HUES6 (cell line): ENCODE results near the gene JAGN1.
"Not testable (repeated sequence)": the region's sequence is repeated elsewhere in the genome, so short reads cannot be mapped to it uniquely, and the experiment has no call there.

ENCODE experiments used
- H3K27ac ChIP-seq: 2 replicates; pipeline ENCODE4 v1.7.0; 2013; ENCODE audit warnings: low read depth, mild to moderate bottlenecking, low read length, inconsistent platforms
- H3K27me3 ChIP-seq: 2 replicates; pipeline ENCODE4 v1.6.1; 2013; ENCODE audit warnings: low read length; ENCODE audit not compliant: control insufficient read depth, insufficient read depth
- H3K36me3 ChIP-seq: 2 replicates; pipeline ENCODE4 v1.6.1; 2013; ENCODE audit warnings: low read length; ENCODE audit not compliant: control insufficient read depth, insufficient read depth
- H3K4me1 ChIP-seq: 2 replicates; pipeline ENCODE4 v1.6.1; 2013; ENCODE audit warnings: low read length; ENCODE audit not compliant: control insufficient read depth, insufficient read depth
- H3K4me3 ChIP-seq: 2 replicates; pipeline ENCODE4 v1.5.1; 2013; ENCODE audit warnings: low read depth, low read length
- H3K9ac ChIP-seq: one replicate; pipeline ENCODE4 v1.6.1; 2013; ENCODE audit warnings: mild to moderate bottlenecking, low read length
- H3K9me3 ChIP-seq: 2 replicates; pipeline ENCODE4 v1.6.1; 2013; ENCODE audit warnings: low read depth, low read length; ENCODE audit not compliant: control insufficient read depth, insufficient read depth

JAGN1 gene

DNA sequence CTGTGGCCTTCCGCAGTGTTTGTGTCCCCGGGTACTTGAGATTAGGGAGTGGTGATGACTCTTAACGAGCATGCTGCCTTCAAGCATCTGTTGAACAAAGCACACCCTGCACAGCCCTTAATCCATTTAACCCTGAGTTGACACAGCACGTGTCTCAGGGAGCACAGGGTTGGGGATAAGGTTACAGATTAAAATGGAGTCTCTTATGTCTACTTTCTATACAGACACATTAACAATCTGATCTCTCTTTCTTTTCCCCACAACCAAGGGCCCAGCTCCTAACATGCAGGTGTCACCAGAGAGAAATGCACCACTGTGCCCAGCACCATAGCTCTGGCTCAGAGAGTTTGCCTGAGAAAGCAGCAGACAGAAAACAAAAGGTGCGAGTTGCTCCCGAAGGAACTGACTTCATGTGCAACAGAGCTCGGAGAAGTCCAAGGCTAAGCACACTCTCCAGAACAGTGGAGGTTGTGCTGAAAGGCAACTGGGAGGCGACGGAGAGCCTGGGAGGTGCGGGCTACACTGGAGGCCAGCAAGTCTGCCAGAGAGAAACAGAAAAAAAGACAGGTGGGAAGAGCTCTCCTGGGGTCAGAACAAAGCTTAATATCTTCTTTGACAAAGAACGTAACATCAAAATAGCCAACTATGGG lies 36.0 kb upstream of the JAGN1 start:
- not testable (repeated sequence) for H3K27me3 ChIP-seq, H3K4me3 ChIP-seq, H3K27ac ChIP-seq, H3K36me3 ChIP-seq, H3K9ac ChIP-seq, H3K9me3 ChIP-seq
- H3K4me1 ChIP-seq, result peaks cover 14% of the 10 kb centered on the region; the same call in 1 of the 2 replicates

DNA sequence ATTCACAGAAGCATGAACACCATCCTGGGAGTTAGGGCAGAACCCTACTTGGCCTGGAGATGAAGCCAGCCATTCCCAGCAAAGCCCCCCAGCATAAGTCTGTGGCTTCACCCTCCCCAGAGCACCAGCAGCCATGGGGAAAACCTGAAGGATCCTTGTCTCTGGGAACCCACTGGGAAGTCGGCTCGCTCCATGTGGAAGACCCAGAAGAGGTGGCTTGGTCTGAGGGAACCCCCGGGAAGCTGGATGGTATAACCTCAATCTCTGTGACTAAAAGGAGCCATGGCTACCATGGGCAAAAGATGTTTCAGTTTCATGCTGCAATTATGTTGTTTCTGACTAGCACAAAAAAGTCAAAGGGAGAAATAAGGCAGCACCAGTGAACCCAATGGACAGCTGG lies 34.8 kb upstream of the JAGN1 start:
- peaks cover 17% of the 10 kb centered on the region; the same call in 1 of the 2 replicates for H3K4me1 ChIP-seq
- no peak overlapping the region for H3K4me3 ChIP-seq
- no peak overlapping the region for H3K27ac ChIP-seq
- no peaks in the 10 kb centered on the region for H3K36me3 ChIP-seq
- H3K9me3 ChIP-seq, result no peaks in the 10 kb centered on the region
- H3K9ac ChIP-seq, result no peak overlapping the region
- no peaks in the 10 kb centered on the region for H3K27me3 ChIP-seq

- Histone ChIP-seq H3K4me1 (peaks cover 30% of the 10 kb centered on the region), H3K36me3 (no peaks in the 10 kb centered on the region), H3K9ac (no peak overlapping the region), H3K4me3 (no peak overlapping the region), H3K27me3 (peaks cover 6% of the 10 kb centered on the region), H3K27ac (no peak overlapping the region), H3K9me3 (no peaks in the 10 kb centered on the region)
These were observed 30.8 kb upstream of the JAGN1 start for GRCh38 chr3:9859530-9860025.

GRCh38 chr3:9861201-9861600 lies 29.2 kb upstream of the JAGN1 start:
- no peak overlapping the region for H3K4me3 ChIP-seq
- H3K36me3 ChIP-seq, result no peaks in the 10 kb centered on the region
- no peak overlapping the region for H3K9ac ChIP-seq
- no peak overlapping the region for H3K27ac ChIP-seq
- peaks cover 28% of the 10 kb centered on the region for H3K4me1 ChIP-seq
- no peaks in the 10 kb centered on the region for H3K9me3 ChIP-seq
- peaks cover 6% of the 10 kb centered on the region for H3K27me3 ChIP-seq

DNA sequence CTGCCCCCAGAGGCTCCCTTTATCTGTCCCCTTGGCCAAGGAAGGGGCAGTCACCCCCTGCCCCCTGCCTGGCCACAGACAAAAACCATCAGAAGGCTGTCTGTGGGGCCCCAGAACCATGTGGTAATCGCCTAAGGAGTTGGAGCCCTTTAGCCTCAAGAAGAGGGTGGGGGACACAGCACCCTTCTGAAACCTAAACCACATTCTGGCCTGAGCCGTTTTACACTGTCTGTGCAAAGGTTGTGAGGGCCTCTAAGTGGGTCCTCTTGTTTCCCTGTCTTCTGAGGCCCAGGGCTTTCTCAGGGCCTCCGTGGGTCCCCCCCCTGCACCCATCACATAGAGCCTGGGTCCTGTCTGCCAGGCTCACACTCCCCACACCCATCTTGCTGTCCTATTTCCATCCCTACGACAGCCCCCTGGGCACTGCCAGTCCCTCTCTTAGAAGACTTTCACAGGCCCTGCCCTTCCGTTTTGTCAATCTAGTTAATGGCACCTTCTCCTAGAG lies 28.7 kb upstream of the JAGN1 start:
- Histone ChIP-seq H3K9me3 (no peaks in the 10 kb centered on the region), H3K4me1 (peaks cover 28% of the 10 kb centered on the region), H3K36me3 (no peaks in the 10 kb centered on the region), H3K9ac (no peak overlapping the region), H3K27ac (no peak overlapping the region), H3K27me3 (peaks cover 6% of the 10 kb centered on the region), H3K4me3 (no peak overlapping the region)

GRCh38 chr3:9862391-9863057 lies 27.9 kb upstream of the JAGN1 start:
- H3K27ac ChIP-seq, result no peak overlapping the region
- no peaks in the 10 kb centered on the region for H3K9me3 ChIP-seq
- peak overlapping the region; percentile 46 for H3K9ac ChIP-seq
- peak overlapping the region; percentile 66 for H3K4me3 ChIP-seq
- peaks cover 6% of the 10 kb centered on the region for H3K27me3 ChIP-seq
- H3K36me3 ChIP-seq, result no peaks in the 10 kb centered on the region
- H3K4me1 ChIP-seq, result peaks cover 28% of the 10 kb centered on the region

- Histone ChIP-seq H3K4me3 (peak overlapping the region; percentile 66), H3K9ac (no peak overlapping the region), H3K27me3 (peaks cover 6% of the 10 kb centered on the region), H3K4me1 (peaks cover 25% of the 10 kb centered on the region), H3K36me3 (no peaks in the 10 kb centered on the region), H3K27ac (no peak overlapping the region), H3K9me3 (no peaks in the 10 kb centered on the region)
These were observed 27.2 kb upstream of the JAGN1 start for GRCh38 chr3:9863058-9863772.

- no peak overlapping the region for H3K4me3 ChIP-seq
- no peaks in the 10 kb centered on the region for H3K36me3 ChIP-seq
- H3K27me3 ChIP-seq, result peaks cover 6% of the 10 kb centered on the region
- no peak overlapping the region for H3K9ac ChIP-seq
- no peak overlapping the region for H3K27ac ChIP-seq
- H3K9me3 ChIP-seq, result no peaks in the 10 kb centered on the region
- H3K4me1 ChIP-seq, result peaks cover 20% of the 10 kb centered on the region
These were observed 26.0 kb upstream of the JAGN1 start for GRCh38 chr3:9864200-9864927.

GRCh38 chr3:9865125-9865637 lies 25.2 kb upstream of the JAGN1 start:
- not testable (repeated sequence) for H3K27me3 ChIP-seq, H3K4me3 ChIP-seq, H3K9me3 ChIP-seq, H3K9ac ChIP-seq, H3K27ac ChIP-seq, H3K36me3 ChIP-seq
- peaks cover 18% of the 10 kb centered on the region for H3K4me1 ChIP-seq

DNA sequence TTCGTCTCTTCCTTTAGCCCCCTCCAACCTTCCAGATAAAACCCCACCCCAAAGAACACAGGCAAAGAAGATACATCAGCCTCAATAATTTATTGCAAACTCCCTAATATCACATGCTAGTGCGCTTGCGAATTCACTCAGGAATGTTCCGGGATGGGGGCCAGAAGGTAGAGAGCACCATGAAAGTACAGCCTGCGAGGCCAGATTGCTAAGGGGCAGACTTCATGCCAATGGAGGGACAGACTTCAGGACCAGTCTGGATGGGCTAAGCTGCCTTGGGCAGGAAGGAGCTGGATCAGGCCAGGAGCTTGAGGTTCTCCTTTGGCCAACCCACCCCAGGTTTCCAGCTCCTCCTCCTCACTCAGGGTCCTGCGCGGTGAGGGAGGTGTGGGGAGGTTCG lies 23.8 kb upstream of the JAGN1 start:
- H3K9me3 ChIP-seq, result no peaks in the 10 kb centered on the region
- H3K4me1 ChIP-seq, result peaks cover 9% of the 10 kb centered on the region
- H3K27ac ChIP-seq, result no peak overlapping the region
- no peaks in the 10 kb centered on the region for H3K36me3 ChIP-seq
- H3K4me3 ChIP-seq, result no peak overlapping the region
- H3K27me3 ChIP-seq, result peaks cover 6% of the 10 kb centered on the region
- no peak overlapping the region for H3K9ac ChIP-seq
